HEK293 (cell line): Measurements from ENCODE around the gene CACNA1C.

ENCODE experiments used
- MYNN ChIP-seq: fragments of 450-650 bp; formaldehyde crosslinking; IDR thresholded peaks from 2 replicates; pipeline ENCODE4 v1.5.1; 2016; ENCODE audit warnings: missing biosample characterization, missing genetic modification characterization, borderline replicate concordance
- SCRT2 ChIP-seq: fragments of 450-650 bp; formaldehyde crosslinking; IDR thresholded peaks from 2 replicates; pipeline ENCODE4 v1.5.1; 2016; ENCODE audit warnings: missing biosample characterization, missing genetic modification characterization
- ZNF473 ChIP-seq: fragments of 450-650 bp; formaldehyde crosslinking; IDR thresholded peaks from 2 replicates; pipeline ENCODE4 v1.5.1; 2017; ENCODE audit warnings: missing biosample characterization, missing genetic modification characterization
- ZNF510 ChIP-seq: fragments of 450-650 bp; formaldehyde crosslinking; IDR thresholded peaks from 2 replicates; pipeline ENCODE4 v1.5.1; 2018; ENCODE audit warnings: mild to moderate bottlenecking, missing genetic modification characterization, missing biosample characterization; ENCODE audit not compliant: insufficient replicate concordance
- TF ChIP-seq, protein P1 (sequence below): fragments of 450-650 bp; formaldehyde crosslinking; IDR thresholded peaks from 2 replicates; pipeline ENCODE4 v1.5.1; 2016; ENCODE audit warnings: missing biosample characterization, missing genetic modification characterization

DNA sequence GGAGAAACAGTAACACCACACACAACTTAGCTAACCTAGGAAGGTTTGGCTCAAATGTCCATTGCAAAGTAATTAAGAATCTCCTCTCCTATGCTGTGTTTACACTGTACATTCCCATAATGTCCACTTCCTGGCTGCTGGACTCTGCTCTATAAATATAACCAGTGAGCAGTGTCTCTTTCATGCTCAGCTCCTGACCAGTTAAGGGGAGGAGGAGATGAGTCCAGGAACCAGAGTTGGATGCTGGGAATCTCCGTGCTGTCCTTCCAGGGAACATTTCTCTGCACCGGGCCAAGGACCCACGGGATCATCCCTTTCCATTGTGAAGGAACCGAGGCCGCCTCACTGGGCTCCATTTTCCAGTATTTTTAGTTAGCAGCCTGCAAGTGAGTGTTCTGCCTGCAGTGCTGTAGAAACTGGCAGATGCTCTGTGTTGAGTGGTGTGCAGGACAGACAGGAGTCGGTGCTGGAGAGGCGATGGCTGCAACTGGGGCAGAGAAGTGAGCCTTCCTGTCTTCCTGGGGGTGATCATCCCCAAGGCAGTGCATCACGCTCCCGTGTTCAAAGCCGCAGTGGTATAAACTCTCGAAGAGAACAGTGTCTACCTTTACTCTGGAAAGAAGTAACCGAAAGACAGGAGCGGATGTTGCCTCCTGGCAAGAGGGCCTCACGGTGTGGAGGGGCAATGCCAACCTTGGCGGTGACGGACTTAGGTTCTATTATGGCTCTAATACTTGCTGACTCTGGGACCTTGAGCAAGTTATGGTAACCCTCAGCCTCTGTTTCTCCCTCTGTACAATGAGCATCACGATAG lies 195.5 kb downstream of the CACNA1C start:
- TF ChIP-seq, protein P1, sequence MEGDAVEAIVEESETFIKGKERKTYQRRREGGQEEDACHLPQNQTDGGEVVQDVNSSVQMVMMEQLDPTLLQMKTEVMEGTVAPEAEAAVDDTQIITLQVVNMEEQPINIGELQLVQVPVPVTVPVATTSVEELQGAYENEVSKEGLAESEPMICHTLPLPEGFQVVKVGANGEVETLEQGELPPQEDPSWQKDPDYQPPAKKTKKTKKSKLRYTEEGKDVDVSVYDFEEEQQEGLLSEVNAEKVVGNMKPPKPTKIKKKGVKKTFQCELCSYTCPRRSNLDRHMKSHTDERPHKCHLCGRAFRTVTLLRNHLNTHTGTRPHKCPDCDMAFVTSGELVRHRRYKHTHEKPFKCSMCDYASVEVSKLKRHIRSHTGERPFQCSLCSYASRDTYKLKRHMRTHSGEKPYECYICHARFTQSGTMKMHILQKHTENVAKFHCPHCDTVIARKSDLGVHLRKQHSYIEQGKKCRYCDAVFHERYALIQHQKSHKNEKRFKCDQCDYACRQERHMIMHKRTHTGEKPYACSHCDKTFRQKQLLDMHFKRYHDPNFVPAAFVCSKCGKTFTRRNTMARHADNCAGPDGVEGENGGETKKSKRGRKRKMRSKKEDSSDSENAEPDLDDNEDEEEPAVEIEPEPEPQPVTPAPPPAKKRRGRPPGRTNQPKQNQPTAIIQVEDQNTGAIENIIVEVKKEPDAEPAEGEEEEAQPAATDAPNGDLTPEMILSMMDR (tag by site-specific recombination) = no peak
- TF ChIP-seq ZNF510 = no peak
- TF ChIP-seq SCRT2 (tag by site-specific recombination) = no peak
- no peak for TF ChIP-seq ZNF473 (tag by site-specific recombination)
- TF ChIP-seq MYNN (tag by site-specific recombination) = no peak
